ENCODE data around the gene LYVE1. TPM values are rescaled to one million over a fixed set of nuclear protein-coding genes. Genes with fewer than 3 reads are reported as not detected.

The LYVE1 gene
- total RNA-seq, 1 experiment from 2014 or later: not detected

- DNase-seq (ENCODE audit: low read depth): no peak
Observed at GRCh38 chr11:10561043-10561818, 7.2 kb downstream of the LYVE1 start.

GRCh38 chr11:10558288-10558687 is 10.2 kb downstream of the LYVE1 start:
- DNase-seq (ENCODE audit: low read depth): no peak

DNA sequence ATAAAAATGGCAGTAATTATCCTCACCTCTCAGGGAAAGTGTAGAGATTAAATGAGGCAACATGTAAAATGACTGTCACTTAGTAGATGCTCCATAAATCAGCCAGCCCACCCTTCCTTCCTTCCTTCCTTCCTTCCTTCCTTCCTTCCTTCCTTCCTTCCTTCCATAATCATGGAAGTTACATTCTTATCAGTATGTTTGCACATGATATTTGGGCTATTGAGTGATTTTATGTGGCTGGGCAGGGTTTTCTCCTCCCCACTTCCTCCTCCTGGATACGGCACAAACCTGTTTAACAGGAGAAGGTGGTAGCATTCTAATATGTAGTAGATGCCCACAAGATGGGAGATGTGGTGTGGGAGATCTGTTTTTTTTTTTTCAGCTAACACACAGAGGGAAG is 11.9 kb downstream of the LYVE1 start:
- DNase-seq (ENCODE audit: low read depth): no peak

DNA sequence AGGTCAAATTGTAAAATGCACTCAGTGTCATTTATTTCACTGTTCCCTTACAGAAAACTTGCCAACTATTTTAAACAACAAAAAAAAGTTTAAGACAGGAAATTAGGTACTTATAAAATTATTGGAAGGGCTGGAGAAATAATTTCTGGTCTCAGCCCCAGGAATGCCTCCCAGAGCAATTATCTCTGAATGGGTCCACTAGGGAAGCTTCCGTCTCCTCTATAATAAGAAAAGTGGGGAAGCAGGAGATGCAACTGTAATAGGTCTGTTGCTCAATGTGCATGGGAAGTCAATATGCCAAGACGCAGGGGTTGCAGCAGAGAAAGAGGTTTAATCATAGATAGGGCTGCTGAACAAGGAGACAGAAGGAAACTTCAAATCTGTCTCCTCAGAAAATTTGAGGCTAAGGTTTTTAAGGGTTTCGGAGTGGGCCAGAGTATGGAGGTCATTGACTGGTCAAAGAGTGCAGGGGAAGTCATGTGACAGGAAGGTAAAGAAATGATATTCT is 16.6 kb downstream of the LYVE1 start:
- DNase-seq (ENCODE audit: low read depth): no peak

DNA sequence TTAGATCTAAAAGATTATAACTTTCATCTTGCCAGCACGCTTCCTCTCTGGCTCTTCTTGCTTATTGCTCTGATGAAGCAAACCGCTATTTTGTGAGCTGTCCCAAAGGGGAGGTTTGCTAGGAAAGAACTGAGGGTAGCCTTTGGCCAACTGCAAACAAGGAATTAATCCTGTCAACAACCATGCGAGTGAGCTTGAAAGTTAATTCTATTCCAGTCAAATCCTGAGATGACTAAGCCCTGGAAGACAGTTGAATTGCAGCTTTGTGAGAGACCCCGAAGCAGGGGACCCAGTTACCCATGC is 17.2 kb downstream of the LYVE1 start:
- no peak for DNase-seq (ENCODE audit: low read depth)

DNA sequence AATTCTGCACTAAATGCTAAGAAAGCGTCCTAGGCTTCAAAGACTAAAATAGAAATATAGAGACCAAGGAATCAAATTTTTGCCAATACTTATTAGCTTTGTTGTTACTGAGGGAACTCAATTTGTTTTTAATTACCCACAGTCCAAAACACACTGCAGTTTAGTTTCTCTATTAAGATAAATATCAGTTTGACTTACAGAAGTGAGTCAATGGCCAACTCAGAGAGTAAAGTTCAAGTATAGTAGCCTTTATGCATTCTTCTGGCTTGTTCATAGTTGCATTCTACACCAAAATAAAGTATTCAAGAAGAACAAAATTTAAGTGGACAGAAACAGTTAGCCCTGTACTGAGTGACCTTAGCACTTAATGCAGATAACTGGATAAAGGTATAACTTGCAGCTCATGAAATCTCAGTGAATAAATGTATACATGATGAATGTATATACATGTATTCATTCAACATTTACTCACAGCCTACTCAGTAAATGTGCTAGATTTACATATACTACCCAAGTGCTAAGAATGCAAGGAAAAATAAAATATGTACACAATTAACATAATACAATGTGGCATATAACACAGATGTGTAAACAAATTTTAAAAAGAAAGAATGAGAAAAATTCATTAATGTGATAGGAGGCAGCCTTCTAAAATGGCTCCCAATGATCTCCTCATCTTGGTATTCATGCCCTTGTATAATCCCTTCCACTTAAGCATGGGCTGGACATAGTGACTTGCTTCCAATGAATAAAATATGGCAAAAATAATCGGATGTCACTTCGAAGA is 17.8 kb downstream of the LYVE1 start:
- no peak for DNase-seq (ENCODE audit: low read depth)

GRCh38 chr11:10544491-10545465 is 23.7 kb downstream of the LYVE1 start:
- DNase-seq (ENCODE audit: low read depth): no peak

DNA sequence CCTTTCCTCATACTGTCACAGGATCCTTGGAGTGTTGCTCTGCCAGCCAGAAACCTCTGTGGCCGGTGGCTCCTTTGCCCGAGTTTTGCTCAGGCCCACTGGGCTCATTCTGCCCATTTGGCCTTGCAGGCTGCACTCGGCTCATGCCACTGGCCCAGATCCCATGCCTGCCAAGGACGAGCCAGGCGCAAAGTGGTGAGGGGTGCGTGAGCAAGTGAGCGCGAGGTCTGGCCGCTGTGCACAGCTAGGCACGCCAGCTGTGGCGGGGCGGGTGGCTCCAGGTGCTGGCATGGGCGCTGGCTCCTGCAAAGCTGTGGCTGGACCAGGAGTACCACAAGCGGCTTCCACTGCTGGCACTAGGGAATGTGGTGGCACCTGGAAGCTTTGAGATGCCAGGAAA is 24.7 kb downstream of the LYVE1 start:
- no peak for DNase-seq (ENCODE audit: low read depth)

DNA sequence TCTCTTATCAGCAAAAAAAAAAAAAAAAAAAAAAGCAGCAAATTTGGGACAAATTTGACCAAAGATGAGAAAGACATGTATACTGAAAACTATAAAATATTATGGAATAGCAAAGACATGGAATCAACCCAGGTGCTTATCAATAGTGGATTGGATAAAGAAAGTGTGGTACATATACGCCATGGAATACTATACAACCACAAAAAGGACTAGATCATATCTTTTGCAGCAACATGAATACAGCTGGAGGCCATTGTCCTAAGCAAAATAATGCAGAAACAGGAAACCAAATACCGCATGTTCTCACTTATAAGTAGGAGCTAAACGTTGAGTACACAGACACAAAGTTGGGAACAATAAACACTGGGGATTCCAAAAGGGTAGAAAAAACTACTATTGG is 25.7 kb downstream of the LYVE1 start:
- DNase-seq (ENCODE audit: low read depth): no peak

GRCh38 chr11:10541561-10541930 is 26.9 kb downstream of the LYVE1 start:
- DNase-seq (ENCODE audit: low read depth): no peak

GRCh38 chr11:10540915-10541560 is 27.4 kb downstream of the LYVE1 start, which contains the start of gene RNF141:
Gene RNF141, minus strand, starts transcription at chr11:10541187. Its CDS starts 7,029 bp downstream, at chr11:10534158.
- DNase-seq (ENCODE audit: low read depth): peak; percentile 91

GRCh38 chr11:10540546-10540914 is 27.9 kb downstream of the LYVE1 start:
- no peak for DNase-seq (ENCODE audit: low read depth)

- DNase-seq (ENCODE audit: low read depth): no peak
Observed at GRCh38 chr11:10539339-10539738, 29.1 kb downstream of the LYVE1 start.

- no peak for DNase-seq (ENCODE audit: low read depth)
Observed at GRCh38 chr11:10538924-10539323, 29.5 kb downstream of the LYVE1 start.

GRCh38 chr11:10537600-10537999 is 30.9 kb downstream of the LYVE1 start:
- DNase-seq (ENCODE audit: low read depth): no peak

DNA sequence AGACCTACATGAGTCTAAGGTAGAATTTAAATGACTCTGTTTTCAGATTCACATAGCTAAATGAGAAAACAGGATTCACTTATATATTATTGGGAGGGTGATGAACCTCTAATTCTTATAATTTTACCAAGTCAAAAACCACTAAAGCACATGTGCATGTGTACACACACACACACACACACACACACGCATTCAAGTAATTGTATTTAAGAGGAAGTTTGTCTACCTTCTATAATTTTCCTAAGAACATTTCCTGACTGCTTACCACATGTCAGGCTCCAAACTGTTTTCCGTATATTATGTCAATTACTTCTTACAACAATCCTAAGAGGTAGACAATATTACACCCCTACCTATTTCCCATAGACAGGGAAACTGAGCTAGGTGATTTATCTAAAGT is 34.1 kb downstream of the LYVE1 start:
- no peak for DNase-seq (ENCODE audit: low read depth)

- no peak for DNase-seq (ENCODE audit: low read depth)
Observed at GRCh38 chr11:10533323-10533722, 35.1 kb downstream of the LYVE1 start.

DNA sequence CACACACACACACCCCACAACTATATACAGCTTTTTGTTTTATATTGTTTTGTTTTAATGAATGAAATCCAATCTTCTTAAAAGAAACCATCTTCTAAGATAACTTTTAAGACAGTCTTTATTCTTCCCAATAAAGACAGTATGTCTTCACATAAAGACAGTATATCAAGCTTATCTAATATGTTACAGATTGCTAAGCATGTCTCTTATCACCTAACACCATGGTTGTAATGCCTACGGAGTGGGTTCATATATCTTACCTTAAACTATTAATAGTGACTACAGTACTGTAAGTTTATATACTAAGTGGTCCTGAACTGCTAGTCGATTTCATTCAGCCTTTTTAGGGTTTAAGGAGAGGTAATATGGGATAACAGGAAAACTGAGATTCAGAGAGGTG is 35.9 kb downstream of the LYVE1 start:
- DNase-seq (ENCODE audit: low read depth): no peak

- no peak for DNase-seq (ENCODE audit: low read depth)
Observed at GRCh38 chr11:10529279-10529678, 39.2 kb downstream of the LYVE1 start.

DNA sequence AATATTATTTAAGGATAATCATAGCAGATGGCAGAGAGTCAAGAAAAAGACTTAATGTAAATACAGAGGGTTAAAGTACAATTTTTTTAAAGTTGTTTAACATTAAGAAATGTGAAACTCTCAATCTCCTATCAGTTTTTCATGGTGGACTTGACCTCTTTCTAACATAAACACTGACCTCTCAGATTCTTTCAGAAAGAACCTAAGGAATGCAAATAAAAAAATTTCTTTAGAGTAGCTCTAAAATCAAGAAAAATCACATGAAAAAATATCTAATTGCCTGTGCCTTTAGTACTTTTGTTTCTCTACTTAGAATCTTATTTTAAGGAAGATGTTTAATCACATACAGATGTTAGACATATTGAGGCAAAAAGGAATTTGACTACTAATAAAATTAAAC is 40.3 kb downstream of the LYVE1 start:
- DNase-seq (ENCODE audit: low read depth): no peak
